ENCODE results near the gene CPED1.

- no peak for TF ChIP-seq CTCF (IDR thresholded peaks at IDR 0.05)
- TF ChIP-seq POLR2A (IDR thresholded peaks at IDR 0.05), result no peak
These were observed 181.0 kb downstream of the CPED1 start for GRCh38 chr7:121169469-121169868.
